ENCODE measurements around the gene FAH. TPM values are rescaled to one million over a fixed set of nuclear protein-coding genes. Genes with fewer than 3 reads are reported as not detected.
A peak's percentile ranks its signal among the peaks of the same experiment; 100 is the strongest.
"Not testable (repeated sequence)": the region's sequence is repeated elsewhere in the genome, so short reads cannot be mapped to it uniquely, and the experiment has no call there.

FAH gene
- total and polyA plus RNA-seq, 8 donors, result 7.6 to 40.6 (median 18.9) TPM

DNA sequence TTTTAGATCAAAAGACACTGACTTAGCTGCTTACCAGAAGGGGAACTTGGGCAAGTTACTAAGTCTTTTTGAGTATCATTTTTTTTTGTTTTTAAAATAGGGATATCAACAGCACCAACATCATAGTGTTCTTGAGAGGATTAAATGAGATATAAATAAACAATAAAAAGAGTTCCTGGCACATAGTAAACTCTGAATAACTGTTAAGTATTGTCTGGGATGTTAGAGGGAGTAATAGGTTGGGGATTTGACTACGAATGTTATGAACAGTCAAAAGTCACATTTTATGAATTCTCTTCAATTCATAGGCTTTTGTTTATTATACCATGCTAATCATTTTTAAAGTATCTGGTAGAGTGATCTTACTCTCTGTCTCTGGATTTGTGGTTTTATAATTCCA is 37.8 kb upstream of the FAH start:
- TF ChIP-seq, protein P1, sequence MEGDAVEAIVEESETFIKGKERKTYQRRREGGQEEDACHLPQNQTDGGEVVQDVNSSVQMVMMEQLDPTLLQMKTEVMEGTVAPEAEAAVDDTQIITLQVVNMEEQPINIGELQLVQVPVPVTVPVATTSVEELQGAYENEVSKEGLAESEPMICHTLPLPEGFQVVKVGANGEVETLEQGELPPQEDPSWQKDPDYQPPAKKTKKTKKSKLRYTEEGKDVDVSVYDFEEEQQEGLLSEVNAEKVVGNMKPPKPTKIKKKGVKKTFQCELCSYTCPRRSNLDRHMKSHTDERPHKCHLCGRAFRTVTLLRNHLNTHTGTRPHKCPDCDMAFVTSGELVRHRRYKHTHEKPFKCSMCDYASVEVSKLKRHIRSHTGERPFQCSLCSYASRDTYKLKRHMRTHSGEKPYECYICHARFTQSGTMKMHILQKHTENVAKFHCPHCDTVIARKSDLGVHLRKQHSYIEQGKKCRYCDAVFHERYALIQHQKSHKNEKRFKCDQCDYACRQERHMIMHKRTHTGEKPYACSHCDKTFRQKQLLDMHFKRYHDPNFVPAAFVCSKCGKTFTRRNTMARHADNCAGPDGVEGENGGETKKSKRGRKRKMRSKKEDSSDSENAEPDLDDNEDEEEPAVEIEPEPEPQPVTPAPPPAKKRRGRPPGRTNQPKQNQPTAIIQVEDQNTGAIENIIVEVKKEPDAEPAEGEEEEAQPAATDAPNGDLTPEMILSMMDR (IDR thresholded peaks at IDR 0.05), result no peak
- TF ChIP-seq POLR2AphosphoS5 (IDR thresholded peaks at IDR 0.05) (no peak), EP300 (IDR thresholded peaks at IDR 0.05) (no peak), POLR2A (IDR thresholded peaks at IDR 0.05) (no peak)
- Histone ChIP-seq H3K27ac (no peak overlapping the region), H3K4me1 (peaks cover 0 to 30% (median 14%) of the 10 kb centered on the region in 4 donors), H3K36me3 (no peaks in the 10 kb centered on the region), H3K27me3 (no peaks in the 10 kb centered on the region), H3K9me3 (no peaks in the 10 kb centered on the region), H3K4me3 (no peak overlapping the region)
- 65 to 86% (median 85%) methylated on average over 1 of the region's 1 CpG for WGBS, 5 donors
- no peak for DNase-seq
- intact Hi-C loops (cut with DNase I; ENCODE audit: low total_unique reads), result no loop called here

DNA sequence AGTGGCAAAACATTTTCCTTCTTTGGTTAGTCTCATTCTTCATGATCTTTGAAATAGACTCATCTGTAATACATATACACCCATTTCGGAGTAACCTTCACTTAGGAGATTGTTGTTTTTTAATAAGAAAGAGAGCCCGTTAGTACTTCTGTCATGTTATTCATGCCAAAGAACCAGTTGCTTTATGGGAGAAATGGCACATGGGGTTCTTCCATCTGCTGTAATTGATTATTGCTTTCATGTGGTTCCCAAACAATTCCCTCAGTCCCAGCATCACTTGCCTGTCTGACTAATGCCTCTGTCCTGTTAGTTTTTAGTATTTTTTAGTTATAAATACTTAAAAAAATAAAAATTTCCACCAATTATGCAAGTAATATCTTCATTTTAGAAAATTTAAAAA is 33.8 kb upstream of the FAH start:
- Histone ChIP-seq H3K36me3 (peaks cover 0 to 31% (median 23%) of the 10 kb centered on the region in 4 donors), H3K4me3 (no peak overlapping the region), H3K27me3 (no peaks in the 10 kb centered on the region), H3K9me3 (no peaks in the 10 kb centered on the region), H3K4me1 (peaks cover 0 to 23% (median 9%) of the 10 kb centered on the region in 4 donors), H3K27ac (no peak overlapping the region)
- WGBS, 5 donors, result 88 to 98% (median 96%) methylated on average over 2 of the region's 2 CpGs
- DNase-seq, result no peak
- intact Hi-C loops (cut with DNase I; ENCODE audit: low total_unique reads), result no loop called here
- TF ChIP-seq EP300 (IDR thresholded peaks at IDR 0.05) (no peak), POLR2A (IDR thresholded peaks at IDR 0.05) (no peak), POLR2AphosphoS5 (IDR thresholded peaks at IDR 0.05) (no peak)
- TF ChIP-seq, protein P1 (IDR thresholded peaks at IDR 0.05), result no peak

DNA sequence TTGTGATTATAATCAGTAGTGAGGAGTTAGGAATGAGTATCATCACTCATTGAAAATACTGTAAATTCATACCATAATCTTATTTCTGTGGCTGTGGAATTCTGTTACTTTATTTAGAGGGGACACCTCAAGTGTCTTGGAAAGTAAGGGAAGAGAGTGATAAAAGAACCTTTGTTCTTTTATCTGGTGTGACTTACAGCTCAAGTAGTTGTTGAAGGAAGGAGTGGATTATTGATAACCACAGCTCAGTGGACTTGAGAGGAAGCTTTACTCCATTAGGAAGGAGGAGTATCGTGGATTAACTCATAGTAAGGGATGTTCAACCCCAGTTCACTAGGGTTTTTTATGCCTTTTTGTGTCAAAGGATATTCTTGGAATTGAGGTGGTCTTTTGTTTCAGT is 32.2 kb upstream of the FAH start:
- no peaks in the 10 kb centered on the region for H3K27me3 ChIP-seq
- no peak overlapping the region for H3K27ac ChIP-seq
- no peak overlapping the region for H3K4me3 ChIP-seq
- no peak for DNase-seq
- no peak for TF ChIP-seq POLR2A (IDR thresholded peaks at IDR 0.05)
- peaks cover 0 to 7% (median 2%) of the 10 kb centered on the region in 4 donors for H3K4me1 ChIP-seq
- H3K36me3 ChIP-seq, result peaks cover 0 to 46% (median 38%) of the 10 kb centered on the region in 4 donors
- 41 to 64% (median 56%) methylated on average over 1 of the region's 1 CpG for WGBS, 5 donors
- intact Hi-C loops (cut with DNase I; ENCODE audit: low total_unique reads), result no loop called here
- no peaks in the 10 kb centered on the region for H3K9me3 ChIP-seq

DNA sequence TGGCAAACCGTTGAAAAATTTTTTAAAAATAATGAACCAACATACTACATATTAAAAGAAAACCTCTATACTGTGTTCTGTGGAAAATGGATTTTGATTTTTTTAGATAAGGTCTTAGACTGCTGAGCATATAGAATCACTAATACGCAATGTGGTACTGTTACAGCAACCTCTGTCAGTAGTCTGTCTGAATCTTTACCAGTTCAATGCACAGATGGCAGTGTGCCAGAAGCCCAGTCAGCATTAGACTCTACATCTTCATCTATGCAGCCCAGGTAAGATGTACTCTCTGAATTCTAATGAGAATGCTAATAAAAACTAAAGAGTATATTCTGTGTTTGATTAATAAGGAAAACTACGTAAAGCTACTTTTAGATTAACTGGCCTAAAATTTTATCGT is 31.3 kb upstream of the FAH start:
- TF ChIP-seq EP300 (IDR thresholded peaks at IDR 0.05), result no peak
- TF ChIP-seq, protein P1 (IDR thresholded peaks at IDR 0.05), result no peak
- no peak for TF ChIP-seq POLR2A (IDR thresholded peaks at IDR 0.05)
- no peak for TF ChIP-seq POLR2AphosphoS5 (IDR thresholded peaks at IDR 0.05)
- peak in 1 of 2 donors; percentile 33 for DNase-seq
- 87 to 92% (median 90%) methylated on average over 4 of the region's 4 CpGs for WGBS, 5 donors
- intact Hi-C loops (cut with DNase I; ENCODE audit: low total_unique reads), result no loop called here
- Histone ChIP-seq H3K27me3 (no peaks in the 10 kb centered on the region), H3K4me3 (no peak overlapping the region), H3K9me3 (no peaks in the 10 kb centered on the region), H3K36me3 (peaks cover 0 to 55% (median 47%) of the 10 kb centered on the region in 4 donors), H3K4me1 (peaks cover 0 to 7% (median 2%) of the 10 kb centered on the region in 4 donors), H3K27ac (no peak overlapping the region)

DNA sequence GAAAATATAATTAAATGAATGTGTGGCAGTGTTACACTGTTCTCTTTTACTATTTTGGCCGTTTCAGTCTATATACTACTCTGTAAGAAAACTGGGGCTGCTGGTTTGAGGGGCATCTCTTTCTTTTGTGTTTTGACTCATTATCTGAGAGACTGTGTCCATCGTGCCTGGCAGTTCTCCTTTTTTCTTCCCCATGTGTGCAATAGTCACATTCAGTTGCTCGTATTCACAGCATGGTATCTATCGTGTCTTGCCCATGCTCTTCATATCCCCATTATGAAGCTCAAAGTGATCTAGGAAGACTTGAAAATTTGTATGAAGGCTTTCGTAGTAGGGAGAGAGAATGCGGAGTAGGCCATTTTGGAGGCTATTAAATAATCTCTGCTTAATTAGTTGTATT is 29.8 kb upstream of the FAH start:
- intact Hi-C loops (cut with DNase I; ENCODE audit: low total_unique reads), result no loop called here
- TF ChIP-seq, protein P1 (IDR thresholded peaks at IDR 0.05), result no peak
- TF ChIP-seq POLR2AphosphoS5 (IDR thresholded peaks at IDR 0.05), result no peak
- TF ChIP-seq EP300 (IDR thresholded peaks at IDR 0.05), result no peak
- TF ChIP-seq POLR2A (IDR thresholded peaks at IDR 0.05), result no peak
- DNase-seq, result no peak
- no peak overlapping the region for H3K4me3 ChIP-seq
- peaks cover 0 to 7% (median 2%) of the 10 kb centered on the region in 4 donors for H3K4me1 ChIP-seq
- WGBS, 5 donors, result 92 to 95% (median 93%) methylated on average over 6 of the region's 6 CpGs
- no peaks in the 10 kb centered on the region for H3K9me3 ChIP-seq
- no peaks in the 10 kb centered on the region for H3K27me3 ChIP-seq
- H3K27ac ChIP-seq, result no peak overlapping the region
- H3K36me3 ChIP-seq, result peaks cover 0 to 61% (median 53%) of the 10 kb centered on the region in 4 donors

DNA sequence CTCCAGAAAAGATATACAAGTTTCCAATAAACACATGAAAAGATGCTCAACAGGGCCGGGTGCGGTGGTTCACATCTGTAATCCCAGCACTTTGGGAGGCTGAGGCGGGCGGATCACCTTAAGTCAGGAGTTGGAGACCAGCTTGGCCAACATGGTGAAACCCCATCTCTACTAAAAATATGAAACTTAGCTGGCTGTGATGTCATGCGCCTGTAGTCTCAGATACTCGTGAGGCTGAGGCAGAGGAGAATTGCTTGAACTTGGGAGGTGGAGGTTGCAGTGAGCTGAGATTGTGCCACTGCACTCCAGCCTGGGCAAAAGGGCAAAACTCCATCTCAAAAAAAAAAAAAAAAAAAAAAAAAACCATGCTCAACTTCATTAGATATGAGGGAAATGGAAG is 25.5 kb upstream of the FAH start:
- H3K36me3 ChIP-seq, result peaks cover 1 to 64% (median 60%) of the 10 kb centered on the region in 4 donors
- H3K4me3 ChIP-seq; intact Hi-C loops (cut with DNase I; ENCODE audit: low total_unique reads); H3K9me3 ChIP-seq; H3K27ac ChIP-seq; H3K27me3 ChIP-seq; H3K4me1 ChIP-seq; DNase-seq: not testable (repeated sequence)
- WGBS, 5 donors, result 92 to 98% (median 96%) methylated on average over 6 of the region's 6 CpGs
